Cerebellar nuclear complex (tissue), 1 donor: ENCODE results near the gene MAPK10.
"Not testable (repeated sequence)": the region's sequence is repeated elsewhere in the genome, so short reads cannot be mapped to it uniquely, and the experiment has no call there.

Experiments
- DNase-seq, 2 experiments: peaks; one replicate each; lab custom pipeline; 2025; lab: John Stamatoyannopoulos, UW

MAPK10 gene

DNA sequence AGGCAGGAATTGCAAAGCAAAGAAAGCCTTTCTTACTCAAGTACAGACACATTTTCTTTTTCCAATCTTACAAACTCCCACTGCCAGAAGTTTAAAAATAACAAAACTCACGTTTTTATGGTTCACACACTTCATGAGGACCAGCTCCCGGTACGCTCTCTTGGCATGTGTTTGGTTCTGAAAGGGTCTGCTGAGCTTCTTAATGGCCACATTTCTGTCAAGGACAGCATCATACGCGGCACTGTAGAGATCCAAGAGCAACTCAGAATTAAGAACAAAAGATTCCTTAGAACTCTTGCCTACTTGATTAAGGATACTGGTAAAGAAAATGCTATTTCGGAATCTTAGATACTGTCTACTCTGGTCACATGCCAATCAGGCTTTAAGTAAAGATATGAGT lies 252.7 kb downstream of the MAPK10 start:
- DNase-seq, result no peak

DNA sequence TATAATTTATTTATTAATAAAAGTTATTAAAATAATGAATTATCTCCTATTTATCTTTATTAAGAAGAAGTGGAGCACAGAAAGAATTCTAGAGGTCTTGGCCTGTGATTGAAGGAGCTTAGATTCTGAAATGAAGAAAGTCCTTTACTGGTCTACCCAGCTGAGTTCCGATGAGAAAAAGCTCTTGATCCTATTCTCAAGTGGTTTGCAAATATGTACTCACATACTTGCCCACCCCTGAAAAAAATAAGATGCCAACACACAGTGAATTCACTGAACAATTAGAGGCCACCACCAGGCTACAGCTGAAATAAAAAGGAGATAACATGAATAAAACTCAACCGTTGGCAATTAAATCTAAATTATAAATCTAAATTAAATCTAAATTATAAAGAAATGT lies 253.4 kb downstream of the MAPK10 start:
- no peak for DNase-seq

- no peak for DNase-seq
Observed at GRCh38 chr4:86101841-86102240, 258.0 kb downstream of the MAPK10 start.

- DNase-seq, result no peak
Observed at GRCh38 chr4:86101410-86101809, 258.4 kb downstream of the MAPK10 start.

GRCh38 chr4:86100539-86101215 lies 259.2 kb downstream of the MAPK10 start:
- no peak for DNase-seq

DNA sequence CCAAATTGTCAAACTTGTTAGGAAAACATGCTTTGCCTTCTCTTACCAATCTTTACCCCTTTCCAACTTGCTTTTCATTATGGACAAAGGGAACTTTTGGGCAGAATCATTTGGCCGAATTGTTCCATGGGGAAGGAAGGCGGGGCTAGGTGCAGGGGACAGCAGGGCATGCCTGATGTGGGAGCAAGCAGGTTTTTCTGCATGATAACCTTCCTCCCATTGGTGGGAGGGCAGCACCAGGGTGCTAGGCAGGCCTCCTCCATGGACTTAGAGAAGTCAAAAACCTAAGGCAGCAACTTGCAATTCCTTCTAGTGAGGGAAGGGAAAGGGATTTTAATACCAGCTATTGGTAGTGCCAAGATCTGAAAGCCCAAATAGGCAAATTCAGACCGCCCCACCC lies 260.5 kb downstream of the MAPK10 start:
- no peak for DNase-seq

GRCh38 chr4:86098691-86099090 lies 261.2 kb downstream of the MAPK10 start:
- no peak for DNase-seq

DNA sequence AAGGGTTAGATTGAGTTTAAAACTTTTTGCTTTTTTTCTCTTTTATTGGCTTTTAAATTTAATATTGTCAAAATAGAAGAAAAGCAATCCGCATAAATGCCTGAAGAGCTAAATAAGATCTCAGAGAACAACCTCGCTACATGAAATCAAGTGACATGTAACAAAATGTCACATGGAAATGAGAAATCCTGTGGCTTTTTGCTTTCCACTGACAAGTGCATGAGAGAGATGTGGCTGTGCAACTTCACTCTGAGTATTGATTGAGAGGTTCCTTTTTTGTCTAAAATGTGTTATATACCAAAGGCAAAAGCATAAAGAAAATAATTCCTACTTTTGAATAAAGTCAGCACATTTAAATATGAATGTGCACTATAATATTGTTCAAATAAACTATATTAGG lies 263.5 kb downstream of the MAPK10 start:
- DNase-seq, result no peak

- DNase-seq, result no peak
Observed at GRCh38 chr4:86092684-86093083, 267.2 kb downstream of the MAPK10 start.

GRCh38 chr4:86091201-86091600 lies 268.7 kb downstream of the MAPK10 start:
- DNase-seq, result no peak

DNA sequence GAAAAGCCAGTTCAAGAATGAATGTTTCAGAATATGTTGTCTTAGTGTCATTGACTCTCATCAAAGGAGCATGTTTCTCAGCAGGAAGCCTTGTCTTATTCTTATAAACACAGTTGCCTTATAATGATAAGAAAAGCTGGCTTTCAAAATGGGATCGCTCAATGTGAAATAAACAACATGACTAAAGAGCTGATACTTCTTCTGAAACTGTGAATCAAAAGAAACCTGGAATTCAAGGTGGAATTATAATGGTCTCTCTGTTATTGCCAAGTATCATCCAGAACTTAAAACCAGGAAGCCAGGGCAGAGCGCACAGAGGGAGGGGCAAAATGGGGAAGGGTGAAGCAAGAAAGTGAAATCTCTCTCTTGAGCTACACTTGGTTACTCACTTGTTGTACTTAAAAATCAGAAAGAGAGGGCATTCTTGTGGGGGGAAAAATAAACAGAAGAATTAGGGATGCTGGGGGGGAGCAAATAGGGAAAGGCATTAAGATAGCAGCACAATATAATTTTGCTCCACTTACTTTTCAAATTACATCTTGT lies 270.0 kb downstream of the MAPK10 start:
- DNase-seq, result no peak

- no peak for DNase-seq
Observed at GRCh38 chr4:86089053-86089452, 270.8 kb downstream of the MAPK10 start.

DNA sequence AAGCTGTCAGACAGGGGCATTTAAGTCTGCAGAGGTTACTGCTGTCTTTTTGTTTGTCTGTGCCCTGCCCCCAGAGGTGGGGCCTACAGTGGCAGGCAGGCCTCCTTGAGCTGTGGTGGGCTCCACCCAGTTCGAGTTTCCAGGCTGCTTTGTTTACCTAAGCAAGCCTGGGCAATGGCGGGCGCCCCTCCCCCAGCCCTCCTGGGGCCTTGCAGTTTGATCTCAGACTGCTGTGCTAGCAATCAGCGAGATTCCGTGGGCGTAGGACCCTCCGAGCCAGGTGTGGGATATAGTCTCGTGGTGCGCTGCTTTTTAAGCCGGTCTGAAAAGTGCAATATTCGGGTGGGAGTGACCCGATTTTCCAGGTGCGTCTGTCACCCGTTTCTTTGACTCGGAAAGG lies 284.1 kb downstream of the MAPK10 start:
- not testable (repeated sequence) for DNase-seq

- DNase-seq, result no peak
Observed at GRCh38 chr4:86060341-86060740, 299.5 kb downstream of the MAPK10 start.

GRCh38 chr4:86058621-86059020 lies 301.2 kb downstream of the MAPK10 start:
- DNase-seq, result no peak

DNA sequence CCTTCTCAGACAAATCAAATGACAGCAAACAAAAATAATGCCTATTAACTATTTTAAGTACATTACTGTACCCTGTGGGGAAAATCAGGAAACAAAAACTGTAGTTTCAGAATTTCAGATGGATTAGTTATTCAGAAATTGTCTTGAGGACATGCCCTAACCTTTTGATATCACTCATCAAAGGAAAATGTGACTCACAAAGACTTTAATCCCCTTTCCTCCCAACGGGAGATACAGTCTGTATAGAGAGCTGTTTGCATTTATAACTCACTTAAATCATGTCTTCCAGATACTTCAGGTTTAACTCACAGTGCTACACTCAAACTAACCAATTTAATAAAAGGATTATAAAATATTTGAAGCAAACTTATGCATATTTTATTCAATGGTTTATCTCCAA lies 304.0 kb downstream of the MAPK10 start:
- no peak for DNase-seq

DNA sequence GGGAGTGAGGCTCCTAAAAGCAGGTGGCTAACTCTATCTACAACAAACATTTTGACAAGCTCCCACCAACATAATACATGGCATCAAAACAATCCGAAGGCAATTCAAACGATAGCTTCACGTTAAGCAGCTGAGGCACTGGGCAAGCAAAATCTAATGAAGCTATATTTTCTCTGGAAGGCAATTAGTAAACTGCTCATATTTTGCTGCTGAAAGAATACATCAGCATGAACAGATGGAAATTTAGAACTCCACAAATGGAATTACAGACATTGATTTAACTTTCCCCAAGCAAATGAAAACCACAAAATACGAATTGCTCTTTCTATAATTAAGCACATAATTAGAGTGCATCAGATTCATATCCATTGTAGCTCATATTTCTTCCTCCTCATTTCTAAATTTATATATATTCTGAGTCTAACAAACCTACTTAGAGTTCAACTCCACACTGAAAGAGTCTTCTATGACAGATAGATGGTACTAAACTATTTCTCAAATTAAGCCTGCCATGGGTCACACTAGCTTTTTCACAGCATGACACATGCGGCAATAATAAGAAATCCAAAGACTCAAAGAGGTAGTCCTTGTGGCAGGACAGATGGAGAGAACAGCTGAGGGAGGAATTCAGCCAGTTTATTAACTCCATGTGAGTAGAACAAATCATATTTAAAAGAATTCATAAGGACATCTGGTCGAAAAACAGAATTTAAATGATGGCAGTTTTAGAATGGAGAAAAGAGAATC lies 305.4 kb downstream of the MAPK10 start:
- DNase-seq, result peak in 1 of 2 experiments; percentile 48

DNA sequence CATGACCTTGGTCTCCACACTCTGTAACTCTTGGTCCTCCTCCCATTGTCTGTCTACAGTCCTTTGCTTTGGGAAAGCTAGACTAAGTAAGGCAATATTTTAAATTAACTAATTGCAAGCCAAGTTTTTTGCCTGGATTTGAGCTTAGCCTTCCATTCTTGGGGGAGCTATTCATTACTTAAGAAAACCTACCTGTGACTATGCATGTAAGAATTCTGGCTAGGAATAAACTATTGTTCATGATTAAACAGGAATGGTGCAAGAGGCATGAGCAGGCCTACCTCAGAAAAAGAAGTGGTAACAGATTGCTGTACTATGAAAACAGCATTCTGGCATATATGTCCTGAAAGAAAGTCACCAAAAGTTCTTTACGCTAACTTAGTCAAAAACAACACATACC lies 309.4 kb downstream of the MAPK10 start:
- no peak for DNase-seq

DNA sequence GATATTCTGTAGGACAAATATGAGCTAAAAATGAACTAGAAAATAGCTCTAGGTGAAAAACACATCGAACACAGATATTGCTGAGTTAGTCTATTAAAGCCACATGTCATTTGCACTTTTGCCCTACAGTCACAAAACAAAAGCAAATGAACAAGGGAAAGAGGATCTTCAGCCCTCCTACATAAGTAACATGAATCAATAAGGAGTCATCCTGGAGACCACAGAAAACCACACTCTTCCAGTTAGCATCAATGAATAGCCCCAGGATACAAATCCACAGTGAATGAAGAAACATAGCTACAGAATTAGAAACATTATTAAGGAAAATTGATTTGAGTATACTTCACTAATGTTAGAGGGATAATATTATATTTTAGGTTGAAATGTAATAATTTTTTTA lies 311.4 kb downstream of the MAPK10 start:
- DNase-seq, result no peak

GRCh38 chr4:86044593-86044985 lies 315.3 kb downstream of the MAPK10 start:
- DNase-seq, result no peak

- peak in 1 of 2 experiments; percentile 4 for DNase-seq
Observed at GRCh38 chr4:86043755-86044592, 315.9 kb downstream of the MAPK10 start.

DNA sequence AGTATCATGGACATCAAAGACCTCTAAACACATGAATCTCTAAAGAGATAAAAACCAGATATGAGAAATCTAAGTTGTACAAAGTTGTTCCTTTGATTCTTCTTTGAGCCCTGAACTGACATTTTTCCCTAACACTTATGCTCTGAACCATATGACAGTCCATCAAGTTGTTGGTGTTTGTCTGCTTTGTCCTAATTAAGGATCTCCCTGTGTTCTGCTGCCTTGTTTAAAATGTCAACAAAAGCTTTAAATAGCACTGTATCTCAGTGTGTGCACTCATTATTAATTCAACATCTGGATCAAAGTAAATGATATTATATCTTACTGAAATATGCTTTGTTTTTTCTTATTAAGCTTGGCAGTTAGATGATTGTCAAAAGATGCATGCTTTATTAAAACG lies 321.8 kb downstream of the MAPK10 start:
- no peak for DNase-seq

GRCh38 chr4:86036736-86037135 lies 323.1 kb downstream of the MAPK10 start:
- DNase-seq, result no peak
